GM12872 (cell line): ENCODE results near the gene CBX2.

Source experiments
- TF ChIP-seq, protein P1 (sequence below): IDR thresholded peaks from 3 replicates; pipeline ENCODE4 v1.5.1; 2011; ENCODE audit warnings: low read depth, mild to moderate bottlenecking, low read length, moderate library complexity; ENCODE audit not compliant: insufficient read depth

Gene CBX2

DNA sequence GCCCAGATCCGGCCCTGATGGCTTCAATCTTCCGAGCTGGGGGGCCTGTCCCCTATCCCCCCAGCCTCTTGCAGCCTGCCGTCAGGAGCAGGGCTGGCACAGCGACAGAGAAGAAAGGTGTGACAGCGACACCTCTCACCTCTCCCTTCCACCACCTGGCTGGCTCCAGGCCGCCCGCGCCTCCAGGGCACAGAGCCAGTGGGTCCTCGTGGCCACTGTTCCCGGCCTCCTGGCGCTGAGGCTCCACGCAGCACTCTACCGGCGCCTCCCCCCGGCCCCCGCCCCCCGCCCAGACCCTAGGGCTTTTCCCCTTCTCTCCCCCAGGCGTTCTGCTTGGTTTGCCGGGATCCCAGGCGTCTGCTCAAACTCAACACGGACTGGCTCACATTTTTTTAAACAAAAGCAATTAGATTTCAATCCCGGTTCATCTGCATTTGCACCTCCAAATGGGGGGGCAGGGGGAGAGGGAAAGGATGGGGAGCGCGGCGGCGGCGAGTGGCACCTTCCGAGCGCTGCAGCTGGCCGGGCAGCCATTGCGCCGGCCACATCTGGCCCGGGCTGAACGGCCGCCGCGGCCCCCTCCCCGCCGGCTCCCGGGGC lies 31.7 kb downstream of the CBX2 start:
- TF ChIP-seq, protein P1, sequence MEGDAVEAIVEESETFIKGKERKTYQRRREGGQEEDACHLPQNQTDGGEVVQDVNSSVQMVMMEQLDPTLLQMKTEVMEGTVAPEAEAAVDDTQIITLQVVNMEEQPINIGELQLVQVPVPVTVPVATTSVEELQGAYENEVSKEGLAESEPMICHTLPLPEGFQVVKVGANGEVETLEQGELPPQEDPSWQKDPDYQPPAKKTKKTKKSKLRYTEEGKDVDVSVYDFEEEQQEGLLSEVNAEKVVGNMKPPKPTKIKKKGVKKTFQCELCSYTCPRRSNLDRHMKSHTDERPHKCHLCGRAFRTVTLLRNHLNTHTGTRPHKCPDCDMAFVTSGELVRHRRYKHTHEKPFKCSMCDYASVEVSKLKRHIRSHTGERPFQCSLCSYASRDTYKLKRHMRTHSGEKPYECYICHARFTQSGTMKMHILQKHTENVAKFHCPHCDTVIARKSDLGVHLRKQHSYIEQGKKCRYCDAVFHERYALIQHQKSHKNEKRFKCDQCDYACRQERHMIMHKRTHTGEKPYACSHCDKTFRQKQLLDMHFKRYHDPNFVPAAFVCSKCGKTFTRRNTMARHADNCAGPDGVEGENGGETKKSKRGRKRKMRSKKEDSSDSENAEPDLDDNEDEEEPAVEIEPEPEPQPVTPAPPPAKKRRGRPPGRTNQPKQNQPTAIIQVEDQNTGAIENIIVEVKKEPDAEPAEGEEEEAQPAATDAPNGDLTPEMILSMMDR: no peak

DNA sequence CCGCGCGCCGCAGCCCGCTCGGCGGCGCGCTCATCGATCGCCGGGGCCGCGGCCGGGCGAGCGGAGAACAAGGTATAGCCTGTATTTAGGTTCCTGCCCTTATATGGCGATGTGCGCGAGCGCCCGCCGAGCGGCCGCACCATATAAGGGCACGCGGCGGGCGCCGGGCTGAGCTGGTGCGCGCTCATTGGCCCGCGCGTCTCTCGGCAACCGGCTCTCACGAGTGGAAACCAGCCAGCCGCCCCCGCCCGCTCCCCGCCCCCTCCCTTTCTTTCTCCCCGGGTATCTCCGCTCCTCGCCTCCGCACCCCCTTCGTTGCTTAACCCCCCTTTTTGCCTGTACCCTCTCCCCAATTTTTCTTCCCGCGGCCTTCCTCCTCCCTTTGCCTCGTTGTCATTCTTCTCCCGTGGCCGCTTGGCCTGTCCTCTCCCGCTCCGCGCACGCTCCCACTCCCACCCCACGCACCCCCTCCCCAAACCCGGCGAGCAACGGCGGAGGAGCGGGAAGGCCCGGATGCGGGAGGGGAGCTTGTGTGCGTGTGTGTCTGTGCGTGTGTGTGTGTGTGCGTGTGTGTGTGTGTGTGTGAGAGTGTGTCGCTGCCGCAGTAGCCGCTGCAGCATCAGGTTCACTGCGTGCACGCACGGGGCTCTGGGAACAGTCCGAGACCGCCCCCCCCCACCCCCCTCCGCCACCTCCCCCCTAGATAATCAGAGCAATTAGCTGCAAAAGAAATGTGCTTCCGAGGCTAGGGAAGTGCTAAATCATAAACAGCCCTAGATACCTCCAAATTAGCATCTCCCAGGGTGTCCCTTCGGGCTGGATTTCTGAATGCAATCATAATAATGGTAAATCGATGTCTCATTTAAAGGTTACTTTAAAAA lies 32.4 kb downstream of the CBX2 start:
- TF ChIP-seq, protein P1: no peak

DNA sequence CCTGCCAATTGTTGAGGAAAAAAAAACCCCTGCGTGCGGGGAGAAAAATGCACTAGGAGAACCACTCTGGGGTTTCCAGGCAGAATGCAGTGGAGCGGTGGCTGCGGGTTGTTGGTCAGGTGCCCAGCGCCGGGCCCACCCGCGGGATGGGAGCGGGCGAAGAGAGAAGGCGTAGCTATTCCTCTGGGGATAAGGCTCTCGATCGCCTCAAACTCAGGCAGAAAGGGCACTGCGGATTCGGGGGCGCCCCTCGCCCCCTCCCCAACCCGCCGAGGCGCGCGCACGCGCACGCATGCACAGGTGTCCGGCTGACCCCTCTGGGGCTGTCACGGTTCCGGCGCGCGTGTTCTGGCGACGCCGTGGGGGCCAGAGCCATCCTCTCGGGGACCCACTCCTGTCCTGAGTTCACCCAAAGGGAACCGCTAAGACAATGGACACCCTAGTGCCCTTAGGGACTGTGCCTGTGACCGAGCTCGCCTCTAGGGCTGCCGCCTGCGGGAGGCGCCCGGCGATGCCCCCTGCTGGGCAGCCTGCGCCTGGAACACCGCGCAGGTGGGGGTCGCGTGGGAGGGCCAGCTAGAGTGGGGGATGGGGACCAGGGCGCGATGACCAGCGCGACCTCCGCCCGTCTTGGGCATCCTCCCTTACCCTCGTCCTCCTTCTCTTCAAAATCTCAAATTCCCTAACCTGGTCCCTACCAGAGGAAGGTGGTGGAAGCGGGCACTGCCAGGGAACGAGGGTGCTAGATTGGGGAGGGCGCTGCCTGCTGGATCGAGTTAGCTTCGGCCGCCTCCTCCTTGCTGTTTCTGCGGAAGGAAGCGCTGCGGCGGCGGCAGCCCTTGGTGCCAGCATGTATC lies 33.3 kb downstream of the CBX2 start:
- TF ChIP-seq, protein P1: peak; percentile 78

DNA sequence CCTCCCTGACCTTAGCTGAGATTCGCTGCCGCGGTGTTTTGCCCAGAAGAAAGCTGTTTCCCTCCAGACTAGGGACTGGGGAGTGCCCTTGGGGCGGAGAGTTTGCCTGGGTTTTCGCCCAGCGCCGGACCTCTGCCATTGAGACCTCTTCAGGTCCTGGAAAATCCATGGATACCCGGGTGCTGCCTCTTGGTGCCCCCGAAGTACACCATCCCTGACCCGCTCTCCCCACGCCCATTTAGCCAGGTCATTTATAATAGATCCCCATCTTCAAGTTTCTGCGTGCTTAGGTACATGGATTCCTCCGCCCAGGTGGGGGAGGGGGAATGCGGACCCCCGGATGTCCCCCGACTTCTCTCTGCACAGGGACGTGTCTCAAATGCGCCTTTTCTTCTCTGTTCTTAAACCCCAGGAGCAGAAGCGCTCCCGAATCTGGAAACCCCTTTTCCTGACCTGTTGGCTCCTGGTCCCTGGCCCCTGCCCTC lies 34.0 kb downstream of the CBX2 start:
- TF ChIP-seq, protein P1: no peak

DNA sequence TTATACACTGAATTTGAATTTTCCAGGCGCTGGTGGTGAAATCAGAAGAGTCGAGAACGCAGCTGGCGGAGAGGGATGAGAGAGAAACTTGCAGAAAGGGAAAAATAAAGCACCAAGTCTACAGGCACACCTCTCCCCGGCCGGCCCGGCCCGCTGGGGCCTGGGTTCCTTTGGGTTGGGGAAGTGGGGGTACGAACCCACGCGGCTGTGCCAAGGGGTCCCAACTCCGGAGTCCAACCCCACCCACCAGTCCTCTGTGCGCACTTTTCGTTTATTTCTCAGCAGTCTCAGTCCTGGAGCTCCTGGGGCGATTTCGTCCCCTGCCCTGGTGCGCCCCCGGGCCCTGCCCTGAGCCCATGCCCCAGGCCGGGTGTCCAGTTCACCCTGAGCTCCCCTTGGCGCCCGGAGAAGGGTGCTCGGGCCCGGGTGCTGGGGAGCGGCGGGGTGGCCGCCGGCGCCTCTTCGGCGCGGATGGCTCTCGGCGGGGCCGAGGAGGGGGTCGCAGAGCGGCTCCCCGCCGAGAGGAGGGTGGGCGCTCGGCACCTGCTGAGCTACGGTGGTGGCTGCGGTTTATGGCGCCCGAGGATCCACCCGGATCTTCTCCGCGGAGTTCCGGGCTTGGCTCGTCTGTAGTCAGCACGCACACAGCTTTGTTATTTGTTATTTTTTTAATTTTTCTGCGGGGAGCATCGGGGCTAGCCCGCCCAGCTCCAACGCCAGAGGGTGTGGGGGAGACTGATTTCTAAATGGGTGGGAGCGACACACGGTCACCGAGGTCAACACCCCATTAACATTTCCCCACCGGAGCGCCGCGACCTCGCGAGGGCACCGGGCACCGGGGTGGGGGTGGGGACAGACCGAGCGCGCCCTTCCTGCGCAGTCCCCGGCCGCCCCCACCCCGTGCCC lies 34.7 kb downstream of the CBX2 start:
- TF ChIP-seq, protein P1: no peak

DNA sequence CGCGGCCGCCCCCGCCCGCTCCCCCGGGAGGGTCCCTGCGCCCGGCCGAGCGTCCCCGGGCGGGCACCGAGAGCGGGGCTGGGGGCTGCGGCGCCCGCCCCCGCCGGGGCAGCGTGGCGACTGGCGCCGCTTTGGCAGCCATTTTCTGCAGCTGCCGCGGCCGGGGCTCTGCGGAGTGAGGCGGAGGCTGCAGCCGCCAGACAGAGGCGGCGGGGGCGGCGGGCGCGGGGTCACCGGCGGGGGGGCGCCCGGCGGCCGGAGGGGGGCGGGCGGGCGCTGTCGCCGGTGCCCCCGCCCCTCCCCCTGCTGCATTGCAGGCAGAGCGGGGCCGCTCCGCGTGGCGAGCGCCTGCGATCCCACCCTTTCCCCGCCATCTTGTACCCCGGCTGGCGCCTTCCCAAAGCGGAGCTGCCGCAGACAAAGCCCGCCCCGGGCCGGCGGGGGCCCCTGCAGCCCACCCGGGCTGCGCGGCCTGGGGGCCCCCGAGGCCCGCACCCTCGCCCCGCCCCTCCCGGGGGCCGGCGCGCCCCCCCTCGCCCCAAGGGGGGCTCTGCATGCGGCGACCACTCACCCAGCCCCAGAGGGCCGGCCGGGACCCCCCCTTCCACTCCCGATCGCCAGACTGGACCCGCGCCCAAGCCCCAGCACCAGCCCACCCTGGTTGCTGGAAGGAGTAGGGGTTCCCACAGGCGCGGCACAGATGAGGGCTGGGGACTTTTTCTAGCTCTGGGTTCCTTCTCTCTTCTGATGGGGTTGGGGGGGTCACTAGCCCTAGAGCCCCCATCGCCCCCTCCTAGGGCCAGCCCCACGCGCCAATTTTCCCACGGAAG lies 35.6 kb downstream of the CBX2 start:
- TF ChIP-seq, protein P1: no peak
